ENCODE data around the gene SKA1. TPM values are rescaled to one million over a fixed set of nuclear protein-coding genes. Genes with fewer than 3 reads are reported as not detected.

SKA1 gene
- total RNA-seq = 28.5 and 32.6 TPM in 2 replicates

GRCh38 chr18:50374753-50375391 lies at the start of gene SKA1:
SKA1 (plus strand) TSS chr18:50375046; CDS start chr18:50375831, 785 bp downstream.

Other genes starting within 250 kb of the SKA1 start
- gene MYO5B, start 179.9 kb upstream of the SKA1 start, total RNA-seq = under 0.01 and 0.17 TPM in 2 replicates
- gene CFAP53, start 108.6 kb upstream of the SKA1 start, total RNA-seq = under 0.01 and 0.34 TPM in 2 replicates
- gene MBD1, start 93.5 kb upstream of the SKA1 start, total RNA-seq = 56.5 and 58.9 TPM in 2 replicates
- gene CXXC1, start 87.4 kb upstream of the SKA1 start, total RNA-seq = 43.6 and 46.9 TPM in 2 replicates
- gene MAPK4, start 185.0 kb downstream of the SKA1 start, total RNA-seq = not detected in 2 replicates